A549 (cell line): ENCODE measurements around the gene ERMAP.

Experiments
- BHLHE40 ChIP-seq: IDR thresholded peaks from 2 replicates; pipeline ENCODE4 v1.6.1; 2012; ENCODE audit warnings: low read depth, low read length, inconsistent platforms
- CBX8 ChIP-seq: fragments of 200-600 bp; sonication (generic); IDR thresholded peaks from 2 replicates; pipeline ENCODE4 v1.6.1; 2016
- CEBPB ChIP-seq, 2 experiments: fragments of >200 bp in 1 of 2; sonication (Bioruptor Twin) in 1 of 2; formaldehyde crosslinking in 1 of 2; IDR thresholded peaks; 2 replicates each; pipeline ENCODE4 v1.6.1; 2012 to 2016
- CHD4 ChIP-seq: fragments of 200-600 bp; sonication (generic); IDR thresholded peaks from 2 replicates; pipeline ENCODE4 v1.6.1; 2016; ENCODE audit warnings: antibody characterized with exemption, mild to moderate bottlenecking, borderline replicate concordance
- EHMT2 ChIP-seq: fragments of 200-600 bp; sonication (generic); IDR thresholded peaks from 2 replicates; pipeline ENCODE4 v1.6.1; 2016; ENCODE audit warnings: antibody characterized with exemption, low read depth, mild to moderate bottlenecking, moderate library complexity
- EP300 ChIP-seq, 2 experiments: fragments of >200 bp; sonication (Bioruptor Twin); formaldehyde crosslinking; IDR thresholded peaks; 2 replicates in 1 of 2; 3 replicates in 1 of 2; pipeline ENCODE4 v1.6.1; 2016 to 2017
- MYC ChIP-seq: IDR thresholded peaks from 2 replicates; pipeline ENCODE4 v1.6.1; 2012; ENCODE audit warnings: mild to moderate bottlenecking, inconsistent platforms, low read length, improper control_type of control experiment, borderline replicate concordance
- POLR2A ChIP-seq: IDR thresholded peaks from 2 replicates; pipeline ENCODE4 v1.6.1; 2012; ENCODE audit warnings: mild to moderate bottlenecking, low read length
- RAD21 ChIP-seq, 2 experiments: fragments of >200 bp in 1 of 2; sonication (Bioruptor Twin) in 1 of 2; formaldehyde crosslinking in 1 of 2; IDR thresholded peaks in 1 of 2; conservative IDR thresholded peaks in 1 of 2; 2 replicates in 1 of 2; 3 replicates in 1 of 2; pipeline ENCODE4 v1.6.1; 2012 to 2018; ENCODE audit warnings: inconsistent platforms in 1 of 2
- RFX5 ChIP-seq: fragments of 450-650 bp; IDR thresholded peaks from 2 replicates; pipeline ENCODE4 v1.7.1; 2014; ENCODE audit warnings: antibody characterized with exemption, mild to moderate bottlenecking, moderate library complexity
- ZNF302 ChIP-seq: fragments of 250-450 bp; sonication (Bioruptor Pico); IDR thresholded peaks from 2 replicates; pipeline ENCODE4 v1.9.0; 2021; ENCODE audit warnings: inconsistent platforms, mild to moderate bottlenecking, moderate library complexity
- TF ChIP-seq, protein P1 (sequence below): fragments of >200 bp; sonication (Bioruptor Twin); formaldehyde crosslinking; IDR thresholded peaks from 3 replicates; pipeline ENCODE4 v1.5.1; 2016
- TF ChIP-seq, protein P2 (sequence below): IDR thresholded peaks from 2 replicates; pipeline ENCODE4 v1.6.1; 2012; ENCODE audit warnings: low read depth, borderline replicate concordance

DNA sequence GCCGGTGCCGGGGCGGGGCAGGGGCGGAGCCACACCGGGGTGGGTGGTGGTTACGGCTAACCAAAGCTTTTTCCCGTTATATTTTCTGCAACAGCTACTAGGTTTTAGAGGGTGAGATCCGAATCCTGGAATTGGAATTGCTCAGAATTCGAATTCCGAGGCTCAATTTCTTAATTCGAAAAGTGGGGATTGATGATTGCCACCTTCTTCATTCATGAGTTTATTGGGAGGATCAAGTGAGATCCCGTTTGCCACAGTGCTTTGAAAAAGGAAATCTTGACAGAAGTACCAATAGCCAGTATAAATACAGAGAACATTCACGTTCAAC lies 482 bp downstream of the ERMAP start:
- TF ChIP-seq, protein P1, sequence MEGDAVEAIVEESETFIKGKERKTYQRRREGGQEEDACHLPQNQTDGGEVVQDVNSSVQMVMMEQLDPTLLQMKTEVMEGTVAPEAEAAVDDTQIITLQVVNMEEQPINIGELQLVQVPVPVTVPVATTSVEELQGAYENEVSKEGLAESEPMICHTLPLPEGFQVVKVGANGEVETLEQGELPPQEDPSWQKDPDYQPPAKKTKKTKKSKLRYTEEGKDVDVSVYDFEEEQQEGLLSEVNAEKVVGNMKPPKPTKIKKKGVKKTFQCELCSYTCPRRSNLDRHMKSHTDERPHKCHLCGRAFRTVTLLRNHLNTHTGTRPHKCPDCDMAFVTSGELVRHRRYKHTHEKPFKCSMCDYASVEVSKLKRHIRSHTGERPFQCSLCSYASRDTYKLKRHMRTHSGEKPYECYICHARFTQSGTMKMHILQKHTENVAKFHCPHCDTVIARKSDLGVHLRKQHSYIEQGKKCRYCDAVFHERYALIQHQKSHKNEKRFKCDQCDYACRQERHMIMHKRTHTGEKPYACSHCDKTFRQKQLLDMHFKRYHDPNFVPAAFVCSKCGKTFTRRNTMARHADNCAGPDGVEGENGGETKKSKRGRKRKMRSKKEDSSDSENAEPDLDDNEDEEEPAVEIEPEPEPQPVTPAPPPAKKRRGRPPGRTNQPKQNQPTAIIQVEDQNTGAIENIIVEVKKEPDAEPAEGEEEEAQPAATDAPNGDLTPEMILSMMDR = no peak
- TF ChIP-seq POLR2A = no peak
- TF ChIP-seq RAD21 (conservative IDR thresholded peaks at IDR 0.05 in 1 of 2, IDR thresholded peaks at IDR 0.05 in 1 of 2) = no peak
- no peak for TF ChIP-seq CBX8
- no peak for TF ChIP-seq BHLHE40
- no peak for TF ChIP-seq CHD4
- no peak for TF ChIP-seq EHMT2
- no peak for TF ChIP-seq MYC
- TF ChIP-seq RFX5 = no peak
- TF ChIP-seq EP300 (IDR thresholded peaks at IDR 0.05) = no peak
- TF ChIP-seq ZNF302 = no peak
- TF ChIP-seq, protein P2, sequence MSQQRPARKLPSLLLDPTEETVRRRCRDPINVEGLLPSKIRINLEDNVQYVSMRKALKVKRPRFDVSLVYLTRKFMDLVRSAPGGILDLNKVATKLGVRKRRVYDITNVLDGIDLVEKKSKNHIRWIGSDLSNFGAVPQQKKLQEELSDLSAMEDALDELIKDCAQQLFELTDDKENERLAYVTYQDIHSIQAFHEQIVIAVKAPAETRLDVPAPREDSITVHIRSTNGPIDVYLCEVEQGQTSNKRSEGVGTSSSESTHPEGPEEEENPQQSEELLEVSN = no peak
- TF ChIP-seq CEBPB (IDR thresholded peaks at IDR 0.05) = no peak
